ENCODE data around the gene FGD4.

Gene FGD4

DNA sequence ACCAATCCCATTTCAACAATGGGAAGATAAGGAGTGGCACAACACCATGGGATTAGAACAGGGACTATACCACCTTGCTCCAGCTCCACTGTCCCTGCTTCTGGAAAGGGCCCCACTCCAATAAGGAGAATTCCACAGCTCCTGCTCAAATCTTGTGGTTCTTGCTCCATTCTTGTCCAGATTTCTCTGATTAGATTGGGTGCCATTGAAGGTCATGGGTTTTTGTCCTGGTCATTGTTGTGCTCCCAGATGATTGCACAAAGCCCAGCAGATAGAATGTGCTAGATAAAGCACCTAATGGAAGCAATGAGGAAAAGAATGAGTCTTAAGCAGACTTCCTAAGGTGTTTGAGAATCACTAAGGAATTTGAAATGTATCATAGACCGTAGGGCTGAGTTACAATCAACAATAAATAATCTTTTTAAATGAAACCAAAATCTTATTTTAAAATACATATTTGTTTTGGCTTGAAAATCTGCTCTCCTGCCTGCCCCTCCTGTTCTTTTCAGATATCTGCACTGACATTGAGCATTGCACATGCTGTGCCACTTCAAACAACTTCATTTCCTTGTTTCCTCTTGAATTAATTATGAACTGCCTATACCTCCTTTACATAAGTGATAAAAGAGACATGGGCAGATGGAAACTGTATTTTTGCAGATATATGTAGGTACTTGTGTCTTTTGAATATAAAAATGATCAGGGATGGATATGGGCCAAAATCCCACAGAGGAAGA is 115.9 kb downstream of the FGD4 start:
- no peak for TF ChIP-seq ESRRG (CRISPR knock-in tag; IDR thresholded peaks at IDR 0.05)
- no peak for TF ChIP-seq BACH2 (CRISPR knock-in tag; IDR thresholded peaks at IDR 0.05; ENCODE audit: borderline replicate concordance)
- TF ChIP-seq, protein P1, sequence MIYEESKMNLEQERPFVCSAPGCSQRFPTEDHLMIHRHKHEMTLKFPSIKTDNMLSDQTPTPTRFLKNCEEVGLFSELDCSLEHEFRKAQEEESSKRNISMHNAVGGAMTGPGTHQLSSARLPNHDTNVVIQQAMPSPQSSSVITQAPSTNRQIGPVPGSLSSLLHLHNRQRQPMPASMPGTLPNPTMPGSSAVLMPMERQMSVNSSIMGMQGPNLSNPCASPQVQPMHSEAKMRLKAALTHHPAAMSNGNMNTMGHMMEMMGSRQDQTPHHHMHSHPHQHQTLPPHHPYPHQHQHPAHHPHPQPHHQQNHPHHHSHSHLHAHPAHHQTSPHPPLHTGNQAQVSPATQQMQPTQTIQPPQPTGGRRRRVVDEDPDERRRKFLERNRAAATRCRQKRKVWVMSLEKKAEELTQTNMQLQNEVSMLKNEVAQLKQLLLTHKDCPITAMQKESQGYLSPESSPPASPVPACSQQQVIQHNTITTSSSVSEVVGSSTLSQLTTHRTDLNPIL (CRISPR knock-in tag; IDR thresholded peaks at IDR 0.05; ENCODE audit: low read depth), result no peak
- no peak for TF ChIP-seq TCF4 (CRISPR knock-in tag; IDR thresholded peaks at IDR 0.05; ENCODE audit: borderline replicate concordance)
- TF ChIP-seq, protein P2, sequence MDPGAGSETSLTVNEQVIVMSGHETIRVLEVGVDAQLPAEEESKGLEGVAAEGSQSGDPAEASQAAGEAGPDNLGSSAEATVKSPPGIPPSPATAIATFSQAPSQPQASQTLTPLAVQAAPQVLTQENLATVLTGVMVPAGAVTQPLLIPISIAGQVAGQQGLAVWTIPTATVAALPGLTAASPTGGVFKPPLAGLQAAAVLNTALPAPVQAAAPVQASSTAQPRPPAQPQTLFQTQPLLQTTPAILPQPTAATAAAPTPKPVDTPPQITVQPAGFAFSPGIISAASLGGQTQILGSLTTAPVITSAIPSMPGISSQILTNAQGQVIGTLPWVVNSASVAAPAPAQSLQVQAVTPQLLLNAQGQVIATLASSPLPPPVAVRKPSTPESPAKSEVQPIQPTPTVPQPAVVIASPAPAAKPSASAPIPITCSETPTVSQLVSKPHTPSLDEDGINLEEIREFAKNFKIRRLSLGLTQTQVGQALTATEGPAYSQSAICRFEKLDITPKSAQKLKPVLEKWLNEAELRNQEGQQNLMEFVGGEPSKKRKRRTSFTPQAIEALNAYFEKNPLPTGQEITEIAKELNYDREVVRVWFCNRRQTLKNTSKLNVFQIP (CRISPR knock-in tag; IDR thresholded peaks at IDR 0.05; ENCODE audit: borderline replicate concordance, low read depth), result no peak
- TF ChIP-seq RARB (CRISPR knock-in tag; IDR thresholded peaks at IDR 0.05), result no peak
- TF ChIP-seq ZC3H10 (CRISPR knock-in tag; IDR thresholded peaks at IDR 0.05), result no peak
- TF ChIP-seq PPARA (CRISPR knock-in tag; IDR thresholded peaks at IDR 0.05; ENCODE audit: borderline replicate concordance), result no peak
- no peak for TF ChIP-seq OSR1 (CRISPR knock-in tag; IDR thresholded peaks at IDR 0.05)
- TF ChIP-seq SNAI2 (CRISPR knock-in tag; IDR thresholded peaks at IDR 0.05), result no peak
- no peak for TF ChIP-seq ZFP3 (CRISPR knock-in tag; IDR thresholded peaks at IDR 0.05)
- TF ChIP-seq, protein P3, sequence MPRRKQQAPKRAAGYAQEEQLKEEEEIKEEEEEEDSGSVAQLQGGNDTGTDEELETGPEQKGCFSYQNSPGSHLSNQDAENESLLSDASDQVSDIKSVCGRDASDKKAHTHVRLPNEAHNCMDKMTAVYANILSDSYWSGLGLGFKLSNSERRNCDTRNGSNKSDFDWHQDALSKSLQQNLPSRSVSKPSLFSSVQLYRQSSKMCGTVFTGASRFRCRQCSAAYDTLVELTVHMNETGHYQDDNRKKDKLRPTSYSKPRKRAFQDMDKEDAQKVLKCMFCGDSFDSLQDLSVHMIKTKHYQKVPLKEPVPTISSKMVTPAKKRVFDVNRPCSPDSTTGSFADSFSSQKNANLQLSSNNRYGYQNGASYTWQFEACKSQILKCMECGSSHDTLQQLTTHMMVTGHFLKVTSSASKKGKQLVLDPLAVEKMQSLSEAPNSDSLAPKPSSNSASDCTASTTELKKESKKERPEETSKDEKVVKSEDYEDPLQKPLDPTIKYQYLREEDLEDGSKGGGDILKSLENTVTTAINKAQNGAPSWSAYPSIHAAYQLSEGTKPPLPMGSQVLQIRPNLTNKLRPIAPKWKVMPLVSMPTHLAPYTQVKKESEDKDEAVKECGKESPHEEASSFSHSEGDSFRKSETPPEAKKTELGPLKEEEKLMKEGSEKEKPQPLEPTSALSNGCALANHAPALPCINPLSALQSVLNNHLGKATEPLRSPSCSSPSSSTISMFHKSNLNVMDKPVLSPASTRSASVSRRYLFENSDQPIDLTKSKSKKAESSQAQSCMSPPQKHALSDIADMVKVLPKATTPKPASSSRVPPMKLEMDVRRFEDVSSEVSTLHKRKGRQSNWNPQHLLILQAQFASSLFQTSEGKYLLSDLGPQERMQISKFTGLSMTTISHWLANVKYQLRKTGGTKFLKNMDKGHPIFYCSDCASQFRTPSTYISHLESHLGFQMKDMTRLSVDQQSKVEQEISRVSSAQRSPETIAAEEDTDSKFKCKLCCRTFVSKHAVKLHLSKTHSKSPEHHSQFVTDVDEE (CRISPR knock-in tag; IDR thresholded peaks at IDR 0.05), result no peak
- no peak for TF ChIP-seq ZNF70 (CRISPR knock-in tag; IDR thresholded peaks at IDR 0.05)
- TF ChIP-seq, protein P4, sequence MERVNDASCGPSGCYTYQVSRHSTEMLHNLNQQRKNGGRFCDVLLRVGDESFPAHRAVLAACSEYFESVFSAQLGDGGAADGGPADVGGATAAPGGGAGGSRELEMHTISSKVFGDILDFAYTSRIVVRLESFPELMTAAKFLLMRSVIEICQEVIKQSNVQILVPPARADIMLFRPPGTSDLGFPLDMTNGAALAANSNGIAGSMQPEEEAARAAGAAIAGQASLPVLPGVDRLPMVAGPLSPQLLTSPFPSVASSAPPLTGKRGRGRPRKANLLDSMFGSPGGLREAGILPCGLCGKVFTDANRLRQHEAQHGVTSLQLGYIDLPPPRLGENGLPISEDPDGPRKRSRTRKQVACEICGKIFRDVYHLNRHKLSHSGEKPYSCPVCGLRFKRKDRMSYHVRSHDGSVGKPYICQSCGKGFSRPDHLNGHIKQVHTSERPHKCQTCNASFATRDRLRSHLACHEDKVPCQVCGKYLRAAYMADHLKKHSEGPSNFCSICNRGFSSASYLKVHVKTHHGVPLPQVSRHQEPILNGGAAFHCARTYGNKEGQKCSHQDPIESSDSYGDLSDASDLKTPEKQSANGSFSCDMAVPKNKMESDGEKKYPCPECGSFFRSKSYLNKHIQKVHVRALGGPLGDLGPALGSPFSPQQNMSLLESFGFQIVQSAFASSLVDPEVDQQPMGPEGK (CRISPR knock-in tag; IDR thresholded peaks at IDR 0.05; ENCODE audit: borderline replicate concordance), result no peak
- TF ChIP-seq GLIS3 (CRISPR knock-in tag; IDR thresholded peaks at IDR 0.05), result no peak
- no peak for TF ChIP-seq ZNF565 (CRISPR knock-in tag; conservative IDR thresholded peaks at IDR 0.05; ENCODE audit: low read depth)
- TF ChIP-seq ISL1 (CRISPR knock-in tag; IDR thresholded peaks at IDR 0.05), result no peak
- TF ChIP-seq ZNF8 (CRISPR knock-in tag; IDR thresholded peaks at IDR 0.05), result no peak

DNA sequence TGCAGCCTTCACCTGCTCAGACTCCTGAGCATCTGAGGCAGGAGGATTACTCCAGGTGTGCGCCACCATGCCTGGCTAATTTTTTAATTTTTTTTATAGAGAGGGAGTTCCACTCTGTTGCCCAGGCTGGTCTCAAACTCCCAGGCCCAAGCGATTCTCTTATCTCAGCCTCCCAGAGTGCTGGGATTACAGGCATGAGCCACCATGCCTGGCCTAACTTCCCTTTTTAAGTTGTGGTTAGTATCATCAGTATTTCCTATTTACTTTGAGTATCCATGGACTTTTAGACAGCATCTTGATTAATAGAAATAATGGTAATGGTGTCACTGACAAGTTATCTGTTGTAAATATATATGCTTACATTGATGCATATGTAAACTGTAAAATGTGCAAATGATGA is 116.9 kb downstream of the FGD4 start:
- TF ChIP-seq ZNF70 (CRISPR knock-in tag; IDR thresholded peaks at IDR 0.05), result no peak
- TF ChIP-seq RARB (CRISPR knock-in tag; IDR thresholded peaks at IDR 0.05), result no peak
- TF ChIP-seq, protein P3 (CRISPR knock-in tag; IDR thresholded peaks at IDR 0.05), result no peak
- TF ChIP-seq ZFP3 (CRISPR knock-in tag; IDR thresholded peaks at IDR 0.05), result no peak
- no peak for TF ChIP-seq ZNF8 (CRISPR knock-in tag; IDR thresholded peaks at IDR 0.05)
- TF ChIP-seq TOX (CRISPR knock-in tag; IDR thresholded peaks at IDR 0.05; ENCODE audit: borderline replicate concordance), result no peak
- no peak for TF ChIP-seq OSR1 (CRISPR knock-in tag; IDR thresholded peaks at IDR 0.05)
- no peak for TF ChIP-seq CSDC2 (CRISPR knock-in tag; IDR thresholded peaks at IDR 0.05)
- TF ChIP-seq, protein P1 (CRISPR knock-in tag; IDR thresholded peaks at IDR 0.05; ENCODE audit: low read depth), result no peak
- no peak for TF ChIP-seq TCF4 (CRISPR knock-in tag; IDR thresholded peaks at IDR 0.05; ENCODE audit: borderline replicate concordance)
- TF ChIP-seq ZC3H10 (CRISPR knock-in tag; IDR thresholded peaks at IDR 0.05), result no peak
- TF ChIP-seq ZNF565 (CRISPR knock-in tag; conservative IDR thresholded peaks at IDR 0.05; ENCODE audit: low read depth), result no peak
- TF ChIP-seq, protein P5, sequence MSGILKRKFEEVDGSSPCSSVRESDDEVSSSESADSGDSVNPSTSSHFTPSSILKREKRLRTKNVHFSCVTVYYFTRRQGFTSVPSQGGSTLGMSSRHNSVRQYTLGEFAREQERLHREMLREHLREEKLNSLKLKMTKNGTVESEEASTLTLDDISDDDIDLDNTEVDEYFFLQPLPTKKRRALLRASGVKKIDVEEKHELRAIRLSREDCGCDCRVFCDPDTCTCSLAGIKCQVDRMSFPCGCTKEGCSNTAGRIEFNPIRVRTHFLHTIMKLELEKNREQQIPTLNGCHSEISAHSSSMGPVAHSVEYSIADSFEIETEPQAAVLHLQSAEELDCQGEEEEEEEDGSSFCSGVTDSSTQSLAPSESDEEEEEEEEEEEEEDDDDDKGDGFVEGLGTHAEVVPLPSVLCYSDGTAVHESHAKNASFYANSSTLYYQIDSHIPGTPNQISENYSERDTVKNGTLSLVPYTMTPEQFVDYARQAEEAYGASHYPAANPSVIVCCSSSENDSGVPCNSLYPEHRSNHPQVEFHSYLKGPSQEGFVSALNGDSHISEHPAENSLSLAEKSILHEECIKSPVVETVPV (CRISPR knock-in tag; IDR thresholded peaks at IDR 0.05), result no peak
- TF ChIP-seq BACH2 (CRISPR knock-in tag; IDR thresholded peaks at IDR 0.05; ENCODE audit: borderline replicate concordance), result no peak
- no peak for TF ChIP-seq ARNTL (CRISPR knock-in tag; IDR thresholded peaks at IDR 0.05; ENCODE audit: borderline replicate concordance, low read depth)
- TF ChIP-seq, protein P4 (CRISPR knock-in tag; IDR thresholded peaks at IDR 0.05; ENCODE audit: borderline replicate concordance), result no peak
- no peak for TF ChIP-seq ESRRG (CRISPR knock-in tag; IDR thresholded peaks at IDR 0.05)
- no peak for TF ChIP-seq SNAI2 (CRISPR knock-in tag; IDR thresholded peaks at IDR 0.05)
- no peak for ATAC-seq

More for the DNA sequence above, 115.9 kb downstream of the FGD4 start:
- ATAC-seq, result no peak

Data from SK-N-SH treated with all-trans-retinoic acid at 6 μM for 48 hours (cell line).